K562 (cell line): ENCODE results near the gene KNDC1. TPM values are rescaled to one million over a fixed set of nuclear protein-coding genes. Genes with fewer than 3 reads are reported as not detected.

Source experiments
- ATAC-seq: fragments of 200-7000 bp; cut with Tn5 transposase; 3 replicates; pipeline ENCODE4 v1.9.1; 2020; ENCODE audit warnings: moderate library complexity
- BruUV-seq: library from RNA; stranded (reverse); fragments of 400-500 nt; replicated peaks from 2 replicates; lab custom pipeline; 2021; lab: Mats Ljungman, UMichigan
- CTCF ChIA-PET: fragments of 300-600 bp; formaldehyde crosslinking; extraction: SDS; loops from one replicate; lab custom pipeline; 2021; ENCODE audit warnings: low intra/inter-chr PET ratio; lab: Yijun Ruan, JAX
- POLR2A ChIA-PET: fragments of 300-600, 350-650 bp; sonication (Branson Sonifier 250); formaldehyde crosslinking; extraction: SDS; loops from one replicate; lab custom pipeline; 2021; ENCODE audit warnings: antibody characterized with exemption, inconsistent platforms; lab: Yijun Ruan, JAX
- DNase-seq, 4 experiments: peaks; one replicate each; pipeline versions ENCODE4 v3.0.0 to v3.0.0-alpha.2; 2011 to 2018; ENCODE audit warnings: low spot score in 3 of 4, mixed read lengths in 3 of 4; ENCODE audit errors: extremely low read depth in 1 of 4
- FAIRE-seq: peaks from 2 replicates; lab custom pipeline; 2011; peaks lifted over from hg19 to GRCh38; lab: Jason Lieb, UNC
- H2AFZ ChIP-seq: 2 replicates; pipeline ENCODE4 v1.6.0; 2011; ENCODE audit warnings: low read depth, low read length, control low read depth, inconsistent platforms
- H3K27ac ChIP-seq: fragments of 200-600 bp; 3 replicates; pipeline ENCODE4 v1.8.0; 2011; ENCODE audit warnings: low read depth, mild to moderate bottlenecking, control low read depth, inconsistent platforms, low read length, moderate library complexity, mixed read lengths; ENCODE audit errors: extremely low read depth
- H3K27me3 ChIP-seq, 2 experiments: fragments of 300-600 bp in 1 of 2; 2 replicates in 1 of 2; 3 replicates in 1 of 2; pipeline versions ENCODE4 v1.6.0 to v1.8.0; 2011; ENCODE audit warnings: inconsistent platforms in 2 of 2, low read length in 2 of 2, mild to moderate bottlenecking in 1 of 2, mixed read lengths in 1 of 2, moderate library complexity in 1 of 2; ENCODE audit not compliant: control insufficient read depth in 2 of 2, insufficient read depth in 2 of 2
- H3K36me3 ChIP-seq: fragments of 300-600 bp; 3 replicates; pipeline ENCODE4 v1.8.0; 2011; ENCODE audit warnings: mild to moderate bottlenecking, low read length, inconsistent platforms; ENCODE audit not compliant: control insufficient read depth, insufficient read depth
- H3K4me1 ChIP-seq, 2 experiments: fragments of 200-600 bp in 1 of 2; replicated peaks in 1 of 2; 2 replicates in 1 of 2; 3 replicates in 1 of 2; pipeline versions ENCODE4 v1.5.1 to v1.8.0; 2011; ENCODE audit warnings: inconsistent platforms in 2 of 2, low read length in 2 of 2, mild to moderate bottlenecking in 1 of 2, mixed read lengths in 1 of 2, moderate library complexity in 1 of 2; ENCODE audit not compliant: control insufficient read depth in 2 of 2, insufficient read depth in 2 of 2
- H3K4me2 ChIP-seq: 2 replicates; pipeline ENCODE4 v1.6.1; 2011; ENCODE audit warnings: low read length, control low read depth, inconsistent platforms, mixed read lengths; ENCODE audit not compliant: insufficient read depth
- H3K4me3 ChIP-seq: fragments of 200-600 bp; sonication (generic), shearing (Covaris generic); 2 replicates; pipeline ENCODE4 v1.5.1; 2016; ENCODE audit warnings: control low read depth, inconsistent platforms
- H3K79me2 ChIP-seq: fragments of 200-600 bp; 3 replicates; pipeline ENCODE4 v1.8.0; 2011; ENCODE audit warnings: low read length, inconsistent platforms; ENCODE audit not compliant: control insufficient read depth, insufficient read depth
- H3K9ac ChIP-seq, 2 experiments: 2 replicates each; pipeline versions ENCODE4 v1.6.0 to v1.6.1; 2011; ENCODE audit warnings: low read depth in 2 of 2, low read length in 2 of 2, control low read depth in 1 of 2, inconsistent platforms in 1 of 2, mild to moderate bottlenecking in 1 of 2, mixed read lengths in 1 of 2; ENCODE audit not compliant: insufficient read depth in 1 of 2
- H3K9me1 ChIP-seq: one replicate; pipeline ENCODE4 v1.6.0; 2011; ENCODE audit warnings: inconsistent platforms, mild to moderate bottlenecking, low read length, moderate library complexity; ENCODE audit not compliant: control insufficient read depth, insufficient read depth
- H3K9me3 ChIP-seq: replicated peaks from 2 replicates; pipeline ENCODE4 v1.5.1; 2011; ENCODE audit warnings: low read depth, low read length, inconsistent platforms; ENCODE audit not compliant: control insufficient read depth, insufficient read depth
- H4K20me1 ChIP-seq: replicated peaks from 2 replicates; pipeline ENCODE4 v1.6.1; 2011; ENCODE audit warnings: low read length, inconsistent platforms, mixed read lengths; ENCODE audit not compliant: control insufficient read depth, insufficient read depth
- CBX1 ChIP-seq: sonication (generic); IDR thresholded peaks from 2 replicates; pipeline ENCODE4 v1.6.1; 2016; ENCODE audit warnings: antibody characterized with exemption, low read depth, mild to moderate bottlenecking
- GTF2F1 ChIP-seq: IDR thresholded peaks from 2 replicates; pipeline ENCODE4 v1.6.1; 2011; ENCODE audit warnings: low read depth, low read length, improper control_type of control experiment
- HNRNPK ChIP-seq: fragments of 200-400 bp; formaldehyde crosslinking; IDR thresholded peaks from one replicate; pipeline ENCODE4 v1.6.1; 2018; ENCODE audit warnings: mild to moderate bottlenecking, low read depth, low read length; ENCODE audit not compliant: poor library complexity, severe bottlenecking
- MAFF ChIP-seq: IDR thresholded peaks from 2 replicates; pipeline ENCODE4 v1.6.1; 2012; ENCODE audit warnings: low read length, improper control_type of control experiment
- NFE2L1 ChIP-seq: fragments of 450-650 bp; IDR thresholded peaks from 2 replicates; pipeline ENCODE4 v1.6.1; 2016; ENCODE audit warnings: missing genetic modification characterization, low read depth, mild to moderate bottlenecking, missing compliant biosample characterization, moderate library complexity, borderline replicate concordance
- SETDB1 ChIP-seq: IDR thresholded peaks from one replicate; pipeline ENCODE4 v1.6.1; 2012; ENCODE audit warnings: low read length, control low read depth, inconsistent platforms
- WGBS: fragments of 100-300 bp; shearing (Covaris generic); methylation state at CpG from one replicate; pipeline ENCODE4 v1.1.6; 2016; ENCODE audit warnings: low coverage, mixed read lengths; ENCODE audit not compliant: insufficient coverage; ENCODE audit errors: missing lambda C conversion rate; 5-methylcytosine and 5-hydroxymethylcytosine counted together
- in situ Hi-C: fragments of 300-500 bp; cut with MboI; formaldehyde crosslinking; loops from 4 replicates; pipeline ENCODE4 v1.15.0; 2018; ENCODE audit warnings: inconsistent platforms, mixed read lengths
- intact Hi-C: fragments of 100-400 bp; cut with micrococcal nuclease; formaldehyde crosslinking; loops from 2 replicates; pipeline ENCODE4 v1.14.2; 2022
- polyA plus RNA-seq, 8 experiments: library from polyadenylated mRNA; depleted of rRNA in 4 of 8; stranded (reverse) in 5 of 8; unstranded in 3 of 8; fragments of >200 nt; fragmentation: Nextera tagmentation in 2 of 8; fragmentation: Illumina TruSeq in 1 of 8; extraction: Ambion mirVana in 2 of 8; extraction: Trizol in 1 of 8; gene quantifications; 2 replicates each; pipeline versions ENCODE4 v1.2.1 to v1.2.3, GENCODE V29; 2011 to 2014; ENCODE audit warnings: inconsistent platforms in 1 of 8, missing spikeins in 1 of 8
- total RNA-seq, 7 experiments: library from RNA; depleted of rRNA in 6 of 7; stranded (reverse); fragments of >200 nt in 6 of 7; fragmentation: Illumina TruSeq in 2 of 7; extraction: Trizol in 2 of 7; gene quantifications; 2 replicates each; pipeline versions ENCODE4 v1.2.1 to v1.2.3, GENCODE V29; 2011 to 2021; ENCODE audit warnings: low replicate concordance in 1 of 7
- TF ChIP-seq, protein P1 (sequence below): IDR thresholded peaks from 3 replicates; pipeline ENCODE4 v1.6.1; 2011; ENCODE audit warnings: borderline replicate concordance, mild to moderate bottlenecking; ENCODE audit not compliant: insufficient read length, insufficient read depth
- TF ChIP-seq, protein P2 (sequence below): fragments of 250-450 bp; sonication (Bioruptor Pico); IDR thresholded peaks from 2 replicates; pipeline ENCODE4 v1.4.0; 2020; ENCODE audit warnings: mild to moderate bottlenecking, moderate library complexity

The KNDC1 gene
- total and polyA plus RNA-seq, 9 of the 15 experiments (the other 6 are each of a cell fraction or from before 2014, with no cell fraction given) = 0.07 to 0.26 (median 0.11) TPM; not detected in 6

DNA sequence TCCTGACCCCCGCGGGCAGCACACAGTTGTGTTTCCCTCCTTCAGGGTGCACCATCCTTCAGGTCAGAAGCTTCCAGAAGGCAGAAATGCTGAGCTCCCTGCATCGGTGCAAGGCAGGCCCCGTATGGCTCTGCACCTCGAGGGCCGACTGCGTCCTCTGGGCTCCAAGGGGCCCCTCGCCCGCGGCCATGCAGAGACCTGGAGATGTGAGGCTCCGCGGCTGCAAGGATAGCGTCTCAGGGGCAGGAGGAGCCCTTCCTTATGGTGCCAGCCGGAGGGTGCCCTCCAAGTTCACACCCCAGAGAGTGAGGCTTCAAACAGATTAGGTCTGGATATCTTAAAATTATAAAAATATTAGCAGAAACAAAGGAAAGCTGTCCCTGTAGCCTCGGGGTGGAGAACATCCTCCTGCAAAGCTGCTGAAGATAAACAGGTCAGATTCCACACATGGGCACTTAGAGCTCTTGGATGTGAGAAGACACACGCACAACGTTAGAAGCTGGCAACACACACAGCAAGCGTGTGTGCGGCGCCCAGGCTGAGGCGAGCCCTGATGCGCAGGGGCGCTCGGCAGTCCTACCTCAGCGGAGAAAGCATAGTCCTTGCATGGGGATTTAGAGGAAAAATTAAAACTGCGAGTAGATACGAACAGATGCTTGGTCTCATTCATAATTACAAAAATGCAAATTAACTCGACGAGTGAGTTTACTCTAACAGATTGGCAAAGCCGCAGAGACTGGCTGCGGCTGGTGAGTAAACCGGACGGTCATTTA, 20.4 kb downstream of the KNDC1 start:
- POLR2A ChIA-PET = no interaction called here
- in situ Hi-C loops = no loop called here

More for the DNA sequence above, 20.4 kb downstream of the KNDC1 start:
- H2AFZ ChIP-seq = no peak overlapping the region
- no peak overlapping the region for H3K27ac ChIP-seq
- H3K9me3 ChIP-seq = no peaks in the 10 kb centered on the region; the same call in 1 of the 2 replicates
- no peaks in the 10 kb centered on the region for H3K9me1 ChIP-seq
- no peaks in the 10 kb centered on the region for H3K79me2 ChIP-seq
- H3K4me1 ChIP-seq = no peaks in the 10 kb centered on the region; a peak in 2 of 5 replicates
- WGBS = 2% methylated on average over 30 of the region's 33 CpGs
- TF ChIP-seq CBX1 (no peak), NFE2L1 (tag) (no peak), SETDB1 (no peak), GTF2F1 (no peak), MAFF (no peak), HNRNPK (no peak)
- TF ChIP-seq, protein P1, sequence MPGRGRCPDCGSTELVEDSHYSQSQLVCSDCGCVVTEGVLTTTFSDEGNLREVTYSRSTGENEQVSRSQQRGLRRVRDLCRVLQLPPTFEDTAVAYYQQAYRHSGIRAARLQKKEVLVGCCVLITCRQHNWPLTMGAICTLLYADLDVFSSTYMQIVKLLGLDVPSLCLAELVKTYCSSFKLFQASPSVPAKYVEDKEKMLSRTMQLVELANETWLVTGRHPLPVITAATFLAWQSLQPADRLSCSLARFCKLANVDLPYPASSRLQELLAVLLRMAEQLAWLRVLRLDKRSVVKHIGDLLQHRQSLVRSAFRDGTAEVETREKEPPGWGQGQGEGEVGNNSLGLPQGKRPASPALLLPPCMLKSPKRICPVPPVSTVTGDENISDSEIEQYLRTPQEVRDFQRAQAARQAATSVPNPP = no peak
- TF ChIP-seq, protein P2, sequence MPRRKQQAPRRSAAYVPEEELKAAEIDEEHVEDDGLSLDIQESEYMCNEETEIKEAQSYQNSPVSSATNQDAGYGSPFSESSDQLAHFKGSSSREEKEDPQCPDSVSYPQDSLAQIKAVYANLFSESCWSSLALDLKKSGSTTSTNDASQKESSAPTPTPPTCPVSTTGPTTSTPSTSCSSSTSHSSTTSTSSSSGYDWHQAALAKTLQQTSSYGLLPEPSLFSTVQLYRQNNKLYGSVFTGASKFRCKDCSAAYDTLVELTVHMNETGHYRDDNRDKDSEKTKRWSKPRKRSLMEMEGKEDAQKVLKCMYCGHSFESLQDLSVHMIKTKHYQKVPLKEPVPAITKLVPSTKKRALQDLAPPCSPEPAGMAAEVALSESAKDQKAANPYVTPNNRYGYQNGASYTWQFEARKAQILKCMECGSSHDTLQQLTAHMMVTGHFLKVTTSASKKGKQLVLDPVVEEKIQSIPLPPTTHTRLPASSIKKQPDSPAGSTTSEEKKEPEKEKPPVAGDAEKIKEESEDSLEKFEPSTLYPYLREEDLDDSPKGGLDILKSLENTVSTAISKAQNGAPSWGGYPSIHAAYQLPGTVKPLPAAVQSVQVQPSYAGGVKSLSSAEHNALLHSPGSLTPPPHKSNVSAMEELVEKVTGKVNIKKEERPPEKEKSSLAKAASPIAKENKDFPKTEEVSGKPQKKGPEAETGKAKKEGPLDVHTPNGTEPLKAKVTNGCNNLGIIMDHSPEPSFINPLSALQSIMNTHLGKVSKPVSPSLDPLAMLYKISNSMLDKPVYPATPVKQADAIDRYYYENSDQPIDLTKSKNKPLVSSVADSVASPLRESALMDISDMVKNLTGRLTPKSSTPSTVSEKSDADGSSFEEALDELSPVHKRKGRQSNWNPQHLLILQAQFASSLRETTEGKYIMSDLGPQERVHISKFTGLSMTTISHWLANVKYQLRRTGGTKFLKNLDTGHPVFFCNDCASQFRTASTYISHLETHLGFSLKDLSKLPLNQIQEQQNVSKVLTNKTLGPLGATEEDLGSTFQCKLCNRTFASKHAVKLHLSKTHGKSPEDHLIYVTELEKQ (CRISPR knock-in tag) = no peak
- TF ChIP-seq, all 486 proteins: peak for 0
- DNase-seq = no peak
- BruUV-seq = no TSS peak
- Histone ChIP-seq H3K4me3 (no peak overlapping the region), H3K27me3 (peaks cover 0 to 42% of the 10 kb centered on the region in 2 experiments; a peak in 4 of 5 replicates), H3K4me2 (no peak overlapping the region), H4K20me1 (no peaks in the 10 kb centered on the region), H3K36me3 (no peaks in the 10 kb centered on the region), H3K9ac (no peak overlapping the region)
- FAIRE-seq = no peak
- intact Hi-C loops = no loop called here
- no peak for ATAC-seq
- CTCF ChIA-PET = no interaction called here
